C4-2B (cell line): ENCODE measurements around the gene ERCC1.
A peak's percentile ranks its signal among the peaks of the same experiment; 100 is the strongest.

Source experiments
- H3K27ac ChIP-seq: fragments of 450-650 bp; 2 replicates; pipeline ENCODE4 v1.5.1; 2017
- ZFX ChIP-seq: fragments of 450-650 bp; IDR thresholded peaks from 2 replicates; pipeline ENCODE4 v1.6.1; 2017
- TF ChIP-seq, protein P1 (sequence below): fragments of 450-650 bp; conservative IDR thresholded peaks from 2 replicates; pipeline ENCODE4 v1.5.1; 2017; ENCODE audit warnings: mild to moderate bottlenecking

Gene ERCC1

DNA sequence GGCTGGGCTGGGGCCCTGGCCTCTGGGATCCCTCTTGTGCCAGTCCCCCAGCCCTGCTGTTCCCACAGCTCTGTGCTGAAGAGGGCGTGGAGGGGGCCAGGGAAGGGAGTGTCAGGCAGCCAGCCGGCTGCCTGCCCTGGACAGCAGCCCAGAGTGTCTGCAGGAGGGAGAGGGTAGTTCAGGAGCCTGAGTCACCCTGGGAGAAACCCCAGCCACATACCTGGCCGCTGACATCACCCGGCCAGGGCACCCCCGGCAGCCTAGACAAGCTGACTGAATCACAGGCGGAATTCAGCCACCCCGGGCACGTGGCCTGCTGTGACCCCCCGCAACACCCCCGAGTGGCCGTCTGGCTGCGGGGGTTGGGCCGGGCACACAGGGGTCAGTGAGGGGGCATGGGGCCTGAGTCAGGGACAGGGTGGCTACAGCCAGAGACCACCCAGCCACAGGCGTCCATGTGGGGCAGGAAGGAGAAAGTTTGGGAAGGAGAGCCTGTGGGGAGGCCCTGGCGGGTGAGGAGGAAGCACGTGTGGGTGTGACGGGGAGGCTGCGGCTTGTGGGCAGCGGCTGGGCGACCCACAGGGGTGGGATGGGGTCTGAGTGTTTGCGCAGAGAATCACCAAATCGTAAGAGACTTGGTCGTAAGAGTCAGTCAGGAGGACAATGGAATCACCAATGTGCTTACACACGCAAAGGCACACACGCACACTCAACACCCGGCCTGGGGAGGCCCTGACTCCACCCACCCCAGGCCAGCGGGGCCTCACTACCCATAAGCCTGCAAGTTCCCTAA, 32.2 kb upstream of the ERCC1 start:
- TF ChIP-seq, protein P1, sequence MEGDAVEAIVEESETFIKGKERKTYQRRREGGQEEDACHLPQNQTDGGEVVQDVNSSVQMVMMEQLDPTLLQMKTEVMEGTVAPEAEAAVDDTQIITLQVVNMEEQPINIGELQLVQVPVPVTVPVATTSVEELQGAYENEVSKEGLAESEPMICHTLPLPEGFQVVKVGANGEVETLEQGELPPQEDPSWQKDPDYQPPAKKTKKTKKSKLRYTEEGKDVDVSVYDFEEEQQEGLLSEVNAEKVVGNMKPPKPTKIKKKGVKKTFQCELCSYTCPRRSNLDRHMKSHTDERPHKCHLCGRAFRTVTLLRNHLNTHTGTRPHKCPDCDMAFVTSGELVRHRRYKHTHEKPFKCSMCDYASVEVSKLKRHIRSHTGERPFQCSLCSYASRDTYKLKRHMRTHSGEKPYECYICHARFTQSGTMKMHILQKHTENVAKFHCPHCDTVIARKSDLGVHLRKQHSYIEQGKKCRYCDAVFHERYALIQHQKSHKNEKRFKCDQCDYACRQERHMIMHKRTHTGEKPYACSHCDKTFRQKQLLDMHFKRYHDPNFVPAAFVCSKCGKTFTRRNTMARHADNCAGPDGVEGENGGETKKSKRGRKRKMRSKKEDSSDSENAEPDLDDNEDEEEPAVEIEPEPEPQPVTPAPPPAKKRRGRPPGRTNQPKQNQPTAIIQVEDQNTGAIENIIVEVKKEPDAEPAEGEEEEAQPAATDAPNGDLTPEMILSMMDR, result no peak
- TF ChIP-seq ZFX, result no peak
- H3K27ac ChIP-seq, result peak overlapping the region; percentile 46

DNA sequence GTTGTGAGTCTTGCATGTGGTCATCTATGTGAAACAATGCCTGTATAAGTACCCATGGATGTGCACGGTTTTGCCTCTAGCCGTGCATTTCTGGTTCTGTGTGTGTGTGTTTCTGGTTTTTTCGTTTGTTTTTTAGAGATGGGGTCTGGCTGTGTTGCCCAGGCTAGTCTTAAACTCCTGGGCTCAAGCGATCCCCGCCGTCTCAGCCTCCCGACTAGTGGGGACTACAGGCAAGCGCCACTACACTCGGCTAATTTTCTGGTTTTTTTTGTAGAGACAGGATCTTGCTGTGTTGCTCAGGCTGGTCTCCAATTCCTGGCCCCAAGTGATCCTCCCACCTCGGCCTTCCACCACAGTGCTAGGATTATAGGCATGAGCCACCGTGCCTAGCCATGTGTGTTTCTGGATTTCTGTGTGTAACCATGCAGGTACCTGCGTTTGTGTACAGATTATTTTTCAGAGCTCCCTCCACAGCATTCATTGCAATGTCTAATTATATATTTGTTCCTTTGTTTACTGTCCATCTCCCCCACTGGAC, 28.2 kb upstream of the ERCC1 start:
- H3K27ac ChIP-seq, result peak overlapping the region; percentile 91
- TF ChIP-seq, protein P1, result no peak
- no peak for TF ChIP-seq ZFX

DNA sequence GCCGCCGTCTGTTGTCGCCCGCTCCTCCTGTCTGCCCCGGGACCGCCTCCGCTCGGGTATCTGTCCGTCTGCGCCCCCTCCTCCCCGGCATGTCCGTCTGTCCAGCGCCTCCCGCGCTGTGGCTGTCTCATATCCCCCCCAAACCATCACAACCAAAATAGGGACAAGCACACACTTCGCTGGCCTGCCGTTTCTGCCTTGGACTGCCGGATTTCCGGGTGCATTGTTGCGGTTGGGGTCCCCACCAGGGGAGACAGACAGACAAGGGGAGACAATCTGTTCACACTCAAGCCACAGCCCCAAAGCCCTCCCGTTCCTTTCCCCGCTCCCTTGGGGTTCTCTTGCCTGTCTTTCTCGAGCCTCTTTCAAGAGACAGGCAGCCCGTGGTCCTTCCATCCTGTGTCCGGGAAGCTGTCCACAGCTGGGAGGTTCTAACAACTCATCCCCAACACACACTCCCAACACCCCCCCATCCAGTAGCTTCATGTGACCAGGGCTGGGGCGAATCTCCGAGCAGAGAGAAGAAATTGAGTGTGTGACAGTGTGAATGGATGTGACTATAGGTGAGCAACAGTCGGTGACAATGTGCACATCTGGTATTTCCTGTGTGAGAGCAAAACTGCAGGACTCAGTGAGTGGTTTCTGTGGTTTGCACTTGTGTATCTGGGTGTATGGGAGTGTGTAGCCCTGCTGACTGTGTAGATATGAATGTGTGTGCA, 27.6 kb upstream of the ERCC1 start:
- peak overlapping the region; percentile 91 for H3K27ac ChIP-seq
- TF ChIP-seq, protein P1, result no peak
- no peak for TF ChIP-seq ZFX

DNA sequence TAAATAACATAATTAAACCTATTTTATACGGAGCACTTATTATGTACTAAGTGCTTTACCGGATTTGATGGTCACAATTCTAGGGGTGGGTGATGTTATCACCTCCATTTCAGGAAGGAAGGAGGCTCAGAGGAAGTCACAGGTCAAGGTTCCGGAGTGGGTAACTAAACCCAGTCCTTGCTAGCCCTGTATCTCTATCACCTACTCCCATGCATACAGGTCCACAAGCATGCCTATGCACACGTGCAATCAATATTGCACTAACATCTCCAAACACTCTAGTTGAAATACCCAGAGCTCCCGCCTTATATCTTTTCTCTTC, 26.3 kb upstream of the ERCC1 start:
- TF ChIP-seq, protein P1, result no peak
- TF ChIP-seq ZFX, result no peak
- H3K27ac ChIP-seq, result peak overlapping the region; percentile 91

DNA sequence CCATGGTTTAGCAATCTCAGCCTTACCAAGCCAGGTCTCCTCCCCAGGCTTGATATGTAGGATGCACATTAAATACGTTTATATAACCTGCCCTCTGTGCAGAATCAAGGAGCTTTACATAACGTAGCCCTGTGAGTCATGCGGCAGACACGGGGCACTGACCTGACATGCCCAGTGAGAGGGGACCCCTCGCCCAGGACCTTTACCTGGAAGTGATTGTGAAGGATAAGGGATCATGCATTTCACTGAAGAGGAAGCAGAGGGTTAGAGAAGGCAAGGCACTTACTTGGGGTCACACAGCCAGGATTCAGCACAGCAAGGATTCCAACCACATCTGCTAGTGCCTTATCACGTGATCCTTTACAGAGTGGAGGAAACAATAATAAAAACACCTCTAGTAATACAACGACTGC, 25.2 kb upstream of the ERCC1 start:
- H3K27ac ChIP-seq, result no peak overlapping the region
- TF ChIP-seq, protein P1, result no peak

DNA sequence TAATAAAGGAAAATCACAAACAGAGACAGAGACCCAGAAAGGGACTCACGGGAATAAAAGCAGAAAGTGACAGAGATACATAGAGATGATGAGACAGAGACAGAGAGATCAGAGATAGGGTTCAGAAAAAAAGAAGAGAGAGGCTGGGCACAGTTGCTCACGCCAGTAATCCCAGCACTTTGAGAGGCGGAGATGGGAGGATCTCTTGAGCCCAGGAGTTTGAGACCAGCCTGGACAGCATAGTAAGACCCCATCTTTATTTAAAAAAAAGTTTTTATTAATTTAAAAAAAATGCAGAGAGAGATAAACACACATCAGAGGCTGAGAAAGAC, 24.7 kb upstream of the ERCC1 start:
- no peak for TF ChIP-seq ZFX
- TF ChIP-seq, protein P1, result no peak

DNA sequence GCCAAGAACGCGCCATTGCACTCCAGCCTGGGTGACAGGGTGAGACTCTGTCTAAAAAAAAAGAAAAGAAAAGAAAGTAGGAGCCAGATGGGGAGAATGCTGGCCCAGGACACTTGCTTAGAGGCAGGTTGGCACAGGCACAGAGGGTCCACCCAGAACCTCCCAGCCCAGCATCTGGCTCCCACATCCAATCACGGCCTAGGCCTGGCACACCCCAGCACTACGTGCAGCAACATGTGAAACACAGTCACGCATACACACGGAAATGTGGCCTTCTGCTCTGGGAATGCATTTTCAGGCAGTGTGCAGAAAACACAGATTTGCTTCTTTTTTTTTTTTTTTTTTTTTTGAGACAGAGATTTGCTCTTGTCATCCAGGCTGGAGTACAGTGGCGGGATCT, 23.2 kb upstream of the ERCC1 start:
- TF ChIP-seq ZFX, result no peak
- TF ChIP-seq, protein P1, result no peak
- H3K27ac ChIP-seq, result no peak overlapping the region

More for the DNA sequence above, 24.7 kb upstream of the ERCC1 start:
- H3K27ac ChIP-seq, result no peak overlapping the region
